Stimulated activated CD8-positive, alpha-beta memory T cell treated with anti-CD3 and anti-CD28 coated beads, Interleukin-4, amount 100 ng/mL, for 4 hours (primary cell): ENCODE data around the gene ADAMTSL1.

Experiments used
- DNase-seq, 2 donors: peaks; one replicate each; pipeline ENCODE4 v3.0.0-alpha.2; 2020; ENCODE audit warnings: low read depth in 2 of 2, low spot score in 1 of 2

ADAMTSL1 gene

GRCh38 chr9:18770131-18770908 is 296.4 kb downstream of the ADAMTSL1 start:
- DNase-seq, result no peak

- no peak for DNase-seq
Observed at GRCh38 chr9:18771011-18771410, 297.1 kb downstream of the ADAMTSL1 start.

GRCh38 chr9:18771763-18772162 is 297.8 kb downstream of the ADAMTSL1 start:
- no peak for DNase-seq

GRCh38 chr9:18775241-18775640 is 301.3 kb downstream of the ADAMTSL1 start:
- DNase-seq, result no peak

- no peak for DNase-seq
Observed at GRCh38 chr9:18775930-18776329, 302.0 kb downstream of the ADAMTSL1 start.

- no peak for DNase-seq
Observed at GRCh38 chr9:18776836-18777820, 303.2 kb downstream of the ADAMTSL1 start.

GRCh38 chr9:18778147-18778546 is 304.2 kb downstream of the ADAMTSL1 start:
- no peak for DNase-seq

- no peak for DNase-seq
Observed at GRCh38 chr9:18778846-18779245, 304.9 kb downstream of the ADAMTSL1 start.

- DNase-seq, result no peak
Observed at GRCh38 chr9:18783909-18784308, 310.0 kb downstream of the ADAMTSL1 start.

GRCh38 chr9:18785604-18786003 is 311.7 kb downstream of the ADAMTSL1 start:
- no peak for DNase-seq

GRCh38 chr9:18786196-18786595 is 312.2 kb downstream of the ADAMTSL1 start:
- DNase-seq, result no peak

GRCh38 chr9:18786911-18787650 is 313.1 kb downstream of the ADAMTSL1 start:
- no peak for DNase-seq

- no peak for DNase-seq
Observed at GRCh38 chr9:18788256-18788655, 314.3 kb downstream of the ADAMTSL1 start.

- DNase-seq, result no peak
Observed at GRCh38 chr9:18791074-18791473, 317.1 kb downstream of the ADAMTSL1 start.

- DNase-seq, result no peak
Observed at GRCh38 chr9:18793122-18793521, 319.2 kb downstream of the ADAMTSL1 start.

- no peak for DNase-seq
Observed at GRCh38 chr9:18795947-18796671, 322.2 kb downstream of the ADAMTSL1 start.

- no peak for DNase-seq
Observed at GRCh38 chr9:18796696-18797270, 322.8 kb downstream of the ADAMTSL1 start.

GRCh38 chr9:18798106-18798505 is 324.2 kb downstream of the ADAMTSL1 start:
- DNase-seq, result no peak

GRCh38 chr9:18798508-18799290 is 324.7 kb downstream of the ADAMTSL1 start:
- no peak for DNase-seq

- DNase-seq, result no peak
Observed at GRCh38 chr9:18799428-18799827, 325.5 kb downstream of the ADAMTSL1 start.
